GM19238 (cell line): Measurements from ENCODE around the gene IREB2.

Experiments
- DNase-seq: peaks from one replicate; pipeline ENCODE4 v3.0.0; 2011; ENCODE audit warnings: low spot score; ENCODE audit not compliant: insufficient read length

The IREB2 gene

DNA sequence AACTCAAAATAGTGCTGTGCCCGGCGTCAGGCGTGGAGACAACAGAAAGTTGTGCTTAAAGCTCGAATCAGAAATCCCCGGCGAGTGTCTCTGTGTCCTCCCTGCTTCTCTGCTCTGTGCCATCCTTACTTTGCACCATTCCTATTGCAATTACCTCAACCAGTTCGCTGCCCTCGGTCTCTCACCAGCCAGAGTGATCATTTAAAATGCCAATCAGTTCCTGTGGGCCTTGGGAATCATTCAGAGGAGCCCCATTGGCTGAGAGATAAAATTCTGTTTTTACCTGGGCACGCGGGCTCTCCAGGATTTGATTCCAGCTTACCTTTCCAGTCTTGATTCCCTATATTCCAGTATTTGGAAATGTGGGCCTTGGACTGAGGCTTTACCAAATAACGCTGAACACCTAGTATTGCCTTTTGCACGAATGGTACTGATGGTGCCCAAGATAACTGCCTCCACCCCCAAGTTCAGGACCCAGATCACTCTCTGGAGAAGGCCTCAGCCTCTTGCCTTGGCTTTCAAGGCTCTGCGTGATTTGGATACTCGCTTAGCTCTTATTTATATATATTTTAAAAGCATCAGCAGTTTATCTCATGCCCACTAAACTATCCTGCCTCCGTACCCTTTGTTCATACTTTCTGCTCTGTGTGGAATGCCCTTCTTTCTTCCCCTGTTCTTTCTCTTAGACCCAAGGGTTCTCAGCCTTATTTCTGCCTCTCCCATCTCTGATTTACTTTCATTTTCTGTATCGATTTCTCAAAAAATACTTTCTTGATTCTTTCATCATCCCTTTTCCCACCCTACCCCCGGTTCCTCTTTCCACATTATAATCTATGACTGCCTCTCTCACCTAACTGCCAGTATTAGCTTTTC is 103.1 kb downstream of the IREB2 start:
- no peak for DNase-seq

DNA sequence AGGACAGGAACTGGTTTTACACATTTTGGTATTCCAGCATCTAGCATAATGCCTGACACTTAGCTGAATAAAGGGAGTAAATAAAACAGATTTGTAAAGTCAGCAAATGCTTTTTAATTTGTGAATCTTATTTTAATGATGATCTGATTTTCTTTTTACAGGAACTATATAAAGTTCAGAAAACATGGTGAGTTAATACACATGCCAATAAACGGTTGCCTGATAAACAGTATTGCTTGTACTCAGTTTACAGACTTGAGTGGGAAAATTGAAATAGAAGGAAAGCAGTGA is 103.7 kb downstream of the IREB2 start:
- no peak for DNase-seq

DNA sequence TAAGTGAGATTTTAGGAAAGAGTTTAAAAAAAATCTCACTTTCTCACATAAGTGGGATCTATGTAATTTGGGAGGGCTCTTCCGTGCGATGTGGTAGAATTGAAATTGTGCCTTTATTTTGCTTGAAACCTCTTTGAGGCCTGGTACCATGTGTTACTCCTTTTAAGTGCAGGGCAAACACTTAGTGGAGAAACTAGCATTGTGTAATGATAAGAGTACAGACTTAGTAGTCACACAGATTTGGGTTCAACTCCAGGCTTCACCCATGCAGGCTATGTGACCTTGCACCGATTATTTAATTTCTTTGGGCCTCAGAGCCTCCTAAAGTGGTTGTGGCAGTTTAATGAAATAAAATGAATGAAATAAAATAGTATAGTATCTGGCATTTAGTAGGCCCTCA is 104.6 kb downstream of the IREB2 start:
- DNase-seq: no peak

DNA sequence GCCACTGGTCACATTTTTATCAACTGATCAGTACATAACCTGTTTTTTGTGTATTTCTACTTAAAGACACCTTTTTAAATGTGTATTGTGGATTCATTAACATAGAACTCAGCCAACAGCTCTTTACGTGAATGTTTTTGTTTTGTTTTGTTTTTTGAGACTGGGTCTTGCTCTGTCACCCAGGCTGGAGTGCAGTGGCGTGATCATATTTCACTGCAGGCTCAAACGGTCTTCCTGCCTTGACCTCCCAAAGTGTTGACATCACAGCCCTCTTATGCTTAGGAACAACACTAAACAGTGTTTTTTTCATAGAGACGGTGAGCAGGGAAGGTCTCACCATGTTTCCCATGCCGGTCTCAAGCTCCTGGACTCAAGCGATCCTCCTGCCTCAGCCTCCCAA is 112.2 kb downstream of the IREB2 start:
- no peak for DNase-seq

DNA sequence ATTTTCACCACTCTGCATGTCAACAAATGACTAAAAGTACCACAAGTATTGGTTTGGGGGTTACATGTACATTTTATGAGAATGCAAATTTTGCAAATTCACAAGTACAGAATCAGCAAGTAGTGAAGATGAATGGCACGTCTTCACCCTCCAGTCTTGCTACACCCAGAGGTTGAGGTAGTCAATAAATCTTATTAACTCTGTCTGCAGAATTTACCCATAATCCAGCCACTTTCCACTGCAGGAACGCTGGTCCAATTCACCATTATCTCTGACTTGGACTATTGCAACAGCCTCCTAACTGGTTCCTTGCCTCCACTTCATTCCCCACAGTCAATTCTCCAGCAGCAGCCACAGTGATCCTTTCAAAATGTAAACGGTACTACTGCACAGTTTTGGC is 112.8 kb downstream of the IREB2 start:
- DNase-seq: no peak
